Smooth muscle cell (in vitro differentiated cells): Measurements from ENCODE around the gene ATG7. TPM values are rescaled to one million over a fixed set of nuclear protein-coding genes. Genes with fewer than 3 reads are reported as not detected.
A peak's percentile ranks its signal among the peaks of the same experiment; 100 is the strongest.

Source experiments
- DNase-seq: peaks from one replicate; lab custom pipeline; 2025; ENCODE audit not compliant: unreplicated experiment; lab: John Stamatoyannopoulos, UW
- H2AFZ ChIP-seq: fragments of 200-600 bp; sonication (generic); 2 replicates; pipeline ENCODE4 v1.6.0; 2016; ENCODE audit warnings: antibody characterized with exemption, low read depth, mild to moderate bottlenecking
- H3F3A ChIP-seq: fragments of 200-600 bp; sonication (generic); 2 replicates; pipeline ENCODE4 v1.6.0; 2017; ENCODE audit warnings: antibody characterized with exemption, low read depth
- H3K27ac ChIP-seq: fragments of 200-600 bp; sonication (generic); 2 replicates; pipeline ENCODE4 v1.5.1; 2016; ENCODE audit warnings: low read depth, mild to moderate bottlenecking
- H3K27me3 ChIP-seq: fragments of 200-600 bp; sonication (generic); 2 replicates; pipeline ENCODE4 v1.6.1; 2016; ENCODE audit warnings: low read depth, mild to moderate bottlenecking
- H3K36me3 ChIP-seq: fragments of 200-600 bp; sonication (generic); 2 replicates; pipeline ENCODE4 v1.5.1; 2016; ENCODE audit warnings: low read depth
- H3K4me1 ChIP-seq: fragments of 200-600 bp; sonication (generic); 2 replicates; pipeline ENCODE4 v1.5.1; 2016; ENCODE audit warnings: low read depth
- H3K4me2 ChIP-seq: fragments of 200-600 bp; sonication (generic); 2 replicates; pipeline ENCODE4 v1.6.0; 2016; ENCODE audit warnings: mild to moderate bottlenecking
- H3K4me3 ChIP-seq: fragments of 200-600 bp; sonication (generic); 2 replicates; pipeline ENCODE4 v1.5.1; 2016; ENCODE audit warnings: mild to moderate bottlenecking
- H3K79me2 ChIP-seq: fragments of 200-600 bp; sonication (generic); 2 replicates; pipeline ENCODE4 v1.6.0; 2016; ENCODE audit warnings: low read depth, mild to moderate bottlenecking
- H3K9ac ChIP-seq: fragments of 200-600 bp; sonication (generic); 2 replicates; pipeline ENCODE4 v1.6.0; 2016; ENCODE audit warnings: low read depth
- H3K9me3 ChIP-seq: fragments of 200-600 bp; sonication (generic); replicated peaks from 2 replicates; pipeline ENCODE4 v1.5.1; 2016; ENCODE audit warnings: low read depth
- H4K20me1 ChIP-seq: fragments of 200-600 bp; sonication (generic); 2 replicates; pipeline ENCODE4 v1.6.0; 2016; ENCODE audit warnings: low read depth
- WGBS: methylation state at CpG from one replicate; pipeline ENCODE4 v1.1.7; 2016; ENCODE audit warnings: low lambda C conversion rate; 5-methylcytosine and 5-hydroxymethylcytosine counted together
- polyA plus RNA-seq: library from polyadenylated mRNA; unstranded; fragments of >200 nt; fragmentation: Nextera tagmentation; extraction: Ambion mirVana; gene quantifications from 2 replicates; pipeline ENCODE4 v1.2.1, GENCODE V29; 2016
- total RNA-seq: library from RNA; depleted of rRNA; stranded (reverse); fragments of >200 nt; gene quantifications from 2 replicates; pipeline ENCODE4 v1.2.3, GENCODE V29; 2014
- TF ChIP-seq, protein P1 (sequence below): fragments of 200-600 bp; sonication (generic); IDR thresholded peaks from 2 replicates; pipeline ENCODE4 v1.5.1; 2017; ENCODE audit warnings: borderline replicate concordance, mild to moderate bottlenecking, antibody characterized with exemption; ENCODE audit not compliant: insufficient read depth, poor library complexity, severe bottlenecking

The ATG7 gene
- total and polyA plus RNA-seq, 2 experiments from 2014 or later, result 19.4 to 40.3 TPM

DNA sequence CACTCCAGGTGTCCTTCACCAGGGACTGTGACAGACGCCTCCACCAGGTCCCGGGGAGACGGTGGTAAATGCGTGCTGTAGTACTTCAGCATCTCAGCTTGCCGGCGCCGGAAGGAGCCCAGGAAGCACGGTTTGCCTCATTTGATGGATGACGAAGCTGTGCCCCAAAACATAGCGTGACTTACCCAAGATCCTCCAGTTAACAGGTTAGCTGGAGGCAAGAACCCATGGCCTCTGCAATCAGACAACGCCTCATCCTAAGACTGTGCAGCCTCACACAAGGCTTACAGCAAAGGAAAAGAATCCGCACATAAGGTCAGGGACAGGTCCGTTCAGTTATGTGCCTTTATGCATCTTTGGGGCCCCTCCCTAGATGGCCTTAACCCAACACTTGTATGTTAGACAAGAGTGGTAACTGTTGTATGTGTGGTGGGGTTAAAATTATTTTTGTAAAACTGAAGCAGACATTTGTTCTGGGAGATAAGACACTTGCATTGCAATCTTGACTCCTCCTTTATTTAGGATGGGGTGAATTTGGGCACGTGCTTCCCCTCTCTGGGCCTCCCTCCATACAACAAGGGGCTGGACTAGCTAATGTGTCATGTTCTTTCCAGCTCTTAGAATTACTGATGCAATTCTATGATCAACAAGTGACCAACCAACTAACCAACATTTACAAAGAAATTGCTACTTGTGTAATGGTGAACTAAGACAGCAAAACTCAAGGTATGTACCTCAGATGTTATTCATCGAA is 332.1 kb downstream of the ATG7 start:
- 33% methylated on average over 15 of the region's 15 CpGs for WGBS
- Histone ChIP-seq H3K27me3 (no peaks in the 10 kb centered on the region), H3K4me3 (no peak overlapping the region), H2AFZ (no peak overlapping the region), H3K36me3 (no peaks in the 10 kb centered on the region), H3F3A (peaks cover 57% of the 10 kb centered on the region), H3K4me1 (peaks cover 71% of the 10 kb centered on the region), H3K9me3 (no peaks in the 10 kb centered on the region), H3K4me2 (peak overlapping the region; percentile 67), H4K20me1 (peaks cover 13% of the 10 kb centered on the region), H3K79me2 (peaks cover 78% of the 10 kb centered on the region), H3K27ac (peak overlapping the region; percentile 98), H3K9ac (peak overlapping the region; percentile 89)
- TF ChIP-seq, protein P1, sequence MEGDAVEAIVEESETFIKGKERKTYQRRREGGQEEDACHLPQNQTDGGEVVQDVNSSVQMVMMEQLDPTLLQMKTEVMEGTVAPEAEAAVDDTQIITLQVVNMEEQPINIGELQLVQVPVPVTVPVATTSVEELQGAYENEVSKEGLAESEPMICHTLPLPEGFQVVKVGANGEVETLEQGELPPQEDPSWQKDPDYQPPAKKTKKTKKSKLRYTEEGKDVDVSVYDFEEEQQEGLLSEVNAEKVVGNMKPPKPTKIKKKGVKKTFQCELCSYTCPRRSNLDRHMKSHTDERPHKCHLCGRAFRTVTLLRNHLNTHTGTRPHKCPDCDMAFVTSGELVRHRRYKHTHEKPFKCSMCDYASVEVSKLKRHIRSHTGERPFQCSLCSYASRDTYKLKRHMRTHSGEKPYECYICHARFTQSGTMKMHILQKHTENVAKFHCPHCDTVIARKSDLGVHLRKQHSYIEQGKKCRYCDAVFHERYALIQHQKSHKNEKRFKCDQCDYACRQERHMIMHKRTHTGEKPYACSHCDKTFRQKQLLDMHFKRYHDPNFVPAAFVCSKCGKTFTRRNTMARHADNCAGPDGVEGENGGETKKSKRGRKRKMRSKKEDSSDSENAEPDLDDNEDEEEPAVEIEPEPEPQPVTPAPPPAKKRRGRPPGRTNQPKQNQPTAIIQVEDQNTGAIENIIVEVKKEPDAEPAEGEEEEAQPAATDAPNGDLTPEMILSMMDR, result no peak
- DNase-seq, result no peak

DNA sequence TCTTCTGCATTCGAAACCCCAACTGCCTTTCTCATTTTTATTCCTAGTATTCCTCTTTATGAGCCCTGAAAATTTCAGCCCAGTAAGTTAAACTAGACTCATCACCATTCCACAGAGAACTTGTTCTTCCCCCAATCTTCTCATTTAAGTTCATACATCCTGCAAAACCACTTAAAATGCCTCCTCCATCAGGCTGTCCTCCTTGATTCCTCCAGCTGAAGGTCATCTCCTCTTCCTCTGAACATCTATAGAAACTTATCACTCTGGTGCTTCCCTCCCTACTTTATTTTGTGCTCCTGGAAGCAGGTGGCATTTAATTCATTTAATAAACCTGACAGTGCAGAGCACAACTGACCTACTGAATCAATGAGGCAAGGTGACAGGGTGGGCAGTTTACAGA is 333.2 kb downstream of the ATG7 start:
- TF ChIP-seq, protein P1, result no peak
- Histone ChIP-seq H3K4me2 (peak overlapping the region; percentile 36), H3K79me2 (peaks cover 84% of the 10 kb centered on the region), H3K4me1 (peaks cover 76% of the 10 kb centered on the region), H3K4me3 (no peak overlapping the region), H3K27ac (peak overlapping the region; percentile 97), H3K9me3 (no peaks in the 10 kb centered on the region), H2AFZ (no peak overlapping the region), H3F3A (peaks cover 57% of the 10 kb centered on the region), H3K27me3 (no peaks in the 10 kb centered on the region), H3K9ac (peak overlapping the region; percentile 36), H3K36me3 (no peaks in the 10 kb centered on the region), H4K20me1 (peaks cover 21% of the 10 kb centered on the region)
- no peak for DNase-seq
- WGBS, result 87% methylated on average over 1 of the region's 1 CpG

DNA sequence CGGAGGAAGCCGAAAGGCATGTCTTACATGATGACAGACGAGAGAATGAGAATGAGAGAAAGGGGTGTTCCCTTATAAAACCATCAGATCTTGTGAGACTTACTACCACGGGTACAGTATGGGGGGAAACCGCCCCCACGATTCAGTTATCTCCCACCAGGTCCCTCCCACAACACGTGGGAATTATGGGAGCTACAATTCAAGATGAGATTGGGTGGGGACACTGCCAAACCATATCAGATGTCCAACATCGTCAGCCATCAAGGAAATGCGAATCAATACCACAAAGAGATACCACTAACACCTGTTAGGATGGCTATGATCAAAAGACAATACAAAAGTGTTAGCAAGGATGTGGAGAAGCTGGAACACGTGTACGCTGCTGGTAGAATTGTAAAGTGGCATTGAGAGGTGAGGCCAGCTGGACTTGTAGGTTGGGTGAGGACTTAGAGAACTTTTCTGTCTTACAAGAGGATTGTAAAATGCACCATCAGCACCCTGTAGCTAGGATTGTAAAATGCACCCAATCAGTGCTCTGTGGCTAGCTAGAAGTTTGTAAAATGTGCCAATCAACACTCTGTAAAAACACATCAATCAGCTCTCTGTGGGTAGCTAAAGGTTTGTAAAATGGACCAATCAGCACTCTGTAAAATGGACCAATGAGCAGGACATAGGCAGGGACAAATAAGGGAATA is 334.0 kb downstream of the ATG7 start:
- TF ChIP-seq, protein P1, result no peak
- Histone ChIP-seq H3K4me1 (peaks cover 79% of the 10 kb centered on the region), H3F3A (peaks cover 58% of the 10 kb centered on the region), H2AFZ (no peak overlapping the region), H3K79me2 (peaks cover 91% of the 10 kb centered on the region), H3K4me3 (no peak overlapping the region), H4K20me1 (peaks cover 29% of the 10 kb centered on the region), H3K27me3 (no peaks in the 10 kb centered on the region), H3K9me3 (no peaks in the 10 kb centered on the region), H3K36me3 (no peaks in the 10 kb centered on the region), H3K9ac (no peak overlapping the region), H3K4me2 (peak overlapping the region; percentile 36), H3K27ac (peak overlapping the region; percentile 97)
- no peak for DNase-seq
- WGBS, result 63% methylated on average over 11 of the region's 11 CpGs
